Activated CD4-positive, alpha-beta T cell treated with anti-CD3 and anti-CD28 coated beads for 24 hours (primary cell): Measurements from ENCODE around the gene B4GALT5.

Source experiments
- DNase-seq, 2 donors: peaks; one replicate each; pipeline ENCODE4 v3.0.0-alpha.2; 2020; ENCODE audit warnings: low read depth in 2 of 2

The B4GALT5 gene

DNA sequence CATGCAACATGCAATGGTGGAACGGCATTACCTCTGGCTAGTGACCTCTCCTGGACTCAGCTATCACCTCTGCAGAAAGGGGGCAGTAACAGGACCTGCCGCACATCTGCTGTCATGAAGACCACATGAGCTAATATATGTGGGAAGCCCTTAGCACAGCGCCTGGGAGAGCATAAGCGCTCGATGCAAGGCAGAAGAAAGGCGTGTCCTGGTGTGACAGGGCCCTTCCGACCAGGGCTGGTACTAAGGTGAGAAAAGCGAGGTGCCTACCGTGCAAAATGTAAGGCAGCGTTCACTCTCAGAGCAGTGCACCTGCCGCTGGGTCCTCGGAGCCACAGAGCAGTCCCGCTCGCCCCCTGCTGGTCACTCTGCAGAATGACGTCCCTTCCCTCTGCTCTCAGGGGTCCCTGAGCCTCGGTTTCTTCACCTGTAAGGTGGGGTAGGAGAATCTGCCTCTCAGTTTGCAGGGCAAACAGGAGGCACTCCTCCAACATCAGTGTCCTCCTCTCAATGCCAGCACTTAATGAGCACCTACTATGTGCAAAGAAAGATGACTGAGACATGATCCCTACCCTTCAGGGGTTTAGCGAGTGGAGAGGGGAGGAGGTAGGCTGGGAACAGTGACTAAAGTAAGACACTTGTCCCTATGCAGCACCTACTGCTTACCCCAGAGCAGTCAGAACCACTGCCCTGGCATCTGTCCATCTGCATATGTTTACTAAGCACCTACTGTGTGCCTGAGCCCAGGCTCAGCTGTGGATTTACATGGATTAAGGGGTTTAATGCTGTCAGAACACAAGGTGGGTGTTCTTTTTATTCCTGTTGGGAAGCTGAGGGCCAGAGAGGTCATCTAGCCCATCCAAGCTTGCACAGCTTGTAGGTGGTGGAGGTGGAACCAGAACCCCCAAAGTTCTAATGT lies 104.7 kb downstream of the B4GALT5 start:
- DNase-seq: peak; percentile 62 to 76

DNA sequence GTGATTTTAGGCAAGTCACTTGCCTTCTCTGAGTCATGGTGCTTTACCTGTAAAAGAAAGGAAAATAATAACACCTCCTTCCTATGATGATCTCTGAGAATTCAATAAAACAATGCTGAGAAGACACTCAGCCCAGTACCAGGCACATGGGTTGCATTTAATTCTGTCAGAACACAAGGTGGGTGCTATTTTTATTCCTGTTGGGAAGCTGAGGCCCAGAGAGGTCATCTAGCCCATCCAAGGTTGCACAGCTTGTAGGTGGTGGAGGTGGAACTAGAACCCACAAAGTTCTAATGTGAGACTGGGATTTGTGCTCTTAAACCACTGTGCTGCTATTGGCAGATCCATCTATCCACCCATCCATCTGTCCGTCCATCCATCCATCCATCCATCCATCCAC lies 106.1 kb downstream of the B4GALT5 start:
- DNase-seq: no peak

GRCh38 chr20:49603209-49603627 lies 110.5 kb downstream of the B4GALT5 start:
- no peak for DNase-seq

DNA sequence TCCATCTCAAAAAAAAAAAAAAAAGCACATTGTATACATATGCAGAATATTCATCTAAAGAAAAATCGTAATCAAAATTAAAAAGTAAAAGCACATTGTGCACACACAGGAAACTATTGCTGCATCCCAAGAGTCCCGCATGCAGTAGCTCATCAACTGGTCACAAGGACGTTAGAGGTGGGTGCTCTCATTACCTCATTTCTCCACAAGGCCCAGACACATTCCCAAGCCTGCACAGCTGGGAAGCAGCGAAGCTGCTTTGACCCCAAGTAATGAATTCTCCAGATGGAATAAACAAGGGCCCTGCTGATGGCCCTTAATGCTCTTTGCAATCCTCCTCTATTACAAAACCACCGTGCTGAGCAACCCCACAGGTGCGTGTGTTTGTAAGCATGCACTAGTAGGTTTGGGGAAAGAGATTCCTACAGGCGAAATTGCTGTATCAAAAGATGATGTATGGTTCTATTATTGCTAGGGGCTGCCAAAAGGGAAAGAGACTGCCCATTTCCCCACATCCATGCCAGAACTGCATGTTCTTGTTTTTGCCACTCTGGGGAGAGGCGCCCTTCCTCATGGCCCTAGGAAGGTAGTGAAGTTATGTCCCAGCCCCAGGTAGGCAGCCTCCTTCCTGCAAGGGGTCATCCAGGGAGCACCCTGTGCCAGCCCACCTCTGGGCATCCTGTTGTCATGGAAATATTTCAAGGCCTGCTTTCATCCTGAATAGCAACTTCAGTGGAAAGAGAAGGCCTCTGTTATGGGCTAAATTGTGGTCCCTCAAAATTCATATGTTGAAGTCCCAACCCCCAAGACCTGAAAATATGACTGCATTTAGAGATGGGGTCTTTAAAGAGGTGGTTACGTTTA lies 111.1 kb downstream of the B4GALT5 start:
- DNase-seq: no peak

- DNase-seq: no peak
These were observed 112.3 kb downstream of the B4GALT5 start for GRCh38 chr20:49601153-49601924.

DNA sequence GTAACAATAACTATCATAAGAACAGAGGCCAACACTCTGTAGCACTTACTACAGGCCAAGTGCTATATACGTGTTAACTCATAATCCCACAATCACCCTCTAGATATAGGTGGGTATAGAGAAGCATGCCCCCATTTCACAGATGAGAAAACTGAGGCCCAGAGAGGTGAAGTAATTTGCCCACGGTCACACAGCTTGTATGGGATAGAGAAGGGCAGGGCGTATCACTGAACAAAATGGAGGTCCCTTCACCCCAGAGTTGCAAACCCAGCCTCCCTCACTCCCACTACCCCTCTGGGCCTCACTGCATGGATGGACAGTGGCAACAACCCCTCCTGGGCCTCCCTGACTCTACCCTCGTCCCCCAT lies 113.9 kb downstream of the B4GALT5 start:
- DNase-seq: no peak

- no peak for DNase-seq
These were observed 115.8 kb downstream of the B4GALT5 start for GRCh38 chr20:49597825-49598395.

GRCh38 chr20:49595811-49596561 lies 117.7 kb downstream of the B4GALT5 start:
- peak; percentile 36 to 64 for DNase-seq

GRCh38 chr20:49595346-49595745 lies 118.3 kb downstream of the B4GALT5 start:
- no peak for DNase-seq

- DNase-seq: no peak
These were observed 118.8 kb downstream of the B4GALT5 start for GRCh38 chr20:49594931-49595315.

GRCh38 chr20:49594143-49594930 lies 119.3 kb downstream of the B4GALT5 start:
- DNase-seq: peak in 1 of 2 donors; percentile 60

GRCh38 chr20:49593466-49594142 lies 120.1 kb downstream of the B4GALT5 start:
- no peak for DNase-seq

- no peak for DNase-seq
These were observed 121.6 kb downstream of the B4GALT5 start for GRCh38 chr20:49592120-49592519.

DNA sequence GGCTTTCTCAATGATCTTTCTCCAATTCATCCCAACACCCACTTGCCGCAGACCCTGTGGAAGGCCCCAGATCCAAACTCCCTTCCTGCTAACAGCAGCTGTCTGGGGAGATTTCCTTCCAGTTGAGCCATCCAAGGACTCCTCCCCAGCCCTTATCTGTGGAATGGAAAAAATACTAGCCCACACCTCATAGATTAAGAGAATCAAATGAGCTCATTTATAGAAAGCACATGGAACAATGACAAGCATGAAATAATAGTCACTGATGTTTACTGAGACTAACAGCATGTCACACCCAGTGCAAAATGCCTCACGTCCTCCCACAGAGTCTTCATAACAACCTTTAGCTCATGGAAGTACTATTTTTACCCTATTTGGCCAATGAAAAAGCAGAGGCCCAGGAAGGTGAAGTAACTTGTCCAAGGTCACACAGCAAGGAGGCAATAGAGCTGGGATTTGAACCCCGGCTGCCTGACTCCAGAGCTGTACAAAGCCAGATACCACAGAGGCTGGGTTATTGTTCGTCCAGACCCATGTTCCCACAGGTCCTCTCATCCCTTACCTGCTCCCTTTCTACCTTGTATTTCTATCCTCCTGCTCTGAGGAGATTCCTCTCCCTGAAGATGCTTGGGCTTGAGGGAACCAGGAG lies 122.3 kb downstream of the B4GALT5 start:
- no peak for DNase-seq

DNA sequence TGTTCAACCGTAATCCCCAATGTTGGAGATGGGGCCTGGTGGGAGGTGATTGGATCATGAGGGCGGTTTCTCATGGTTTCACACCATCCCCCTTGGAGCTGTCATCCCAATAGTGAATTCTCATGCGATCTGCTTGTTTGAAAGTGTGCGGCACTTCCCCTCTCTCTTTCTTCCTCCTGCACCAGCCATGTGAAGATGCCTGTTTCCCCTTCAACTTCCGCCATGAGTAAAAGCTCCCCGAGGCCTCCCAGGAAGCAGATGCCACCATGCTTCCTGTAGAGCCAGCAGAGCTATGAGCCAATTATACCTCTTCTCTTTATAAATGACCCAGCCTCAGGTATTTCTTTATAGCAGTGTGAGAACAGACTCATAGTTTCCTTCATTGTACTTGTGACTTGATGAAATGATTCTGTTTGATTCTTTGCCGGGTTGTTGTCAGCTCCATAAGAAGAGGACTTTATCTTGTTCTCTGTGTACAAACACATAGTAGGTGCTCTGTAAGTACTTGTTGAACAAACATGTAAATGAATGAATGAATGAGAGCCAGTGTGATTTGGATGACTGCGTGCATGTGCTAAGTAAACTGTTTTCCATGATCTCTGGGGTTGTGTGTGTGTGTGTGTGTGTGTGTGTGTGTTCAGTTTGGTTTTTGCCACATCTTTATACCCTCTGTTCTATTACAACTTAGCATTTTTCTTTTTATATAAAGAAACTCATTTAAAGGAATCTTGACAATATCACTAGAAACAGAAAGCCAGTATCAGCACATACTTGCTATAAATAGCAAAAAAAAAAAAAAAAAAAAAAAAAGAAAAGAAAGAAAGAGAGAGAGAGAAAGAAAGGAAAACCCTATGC lies 123.3 kb downstream of the B4GALT5 start:
- no peak for DNase-seq

DNA sequence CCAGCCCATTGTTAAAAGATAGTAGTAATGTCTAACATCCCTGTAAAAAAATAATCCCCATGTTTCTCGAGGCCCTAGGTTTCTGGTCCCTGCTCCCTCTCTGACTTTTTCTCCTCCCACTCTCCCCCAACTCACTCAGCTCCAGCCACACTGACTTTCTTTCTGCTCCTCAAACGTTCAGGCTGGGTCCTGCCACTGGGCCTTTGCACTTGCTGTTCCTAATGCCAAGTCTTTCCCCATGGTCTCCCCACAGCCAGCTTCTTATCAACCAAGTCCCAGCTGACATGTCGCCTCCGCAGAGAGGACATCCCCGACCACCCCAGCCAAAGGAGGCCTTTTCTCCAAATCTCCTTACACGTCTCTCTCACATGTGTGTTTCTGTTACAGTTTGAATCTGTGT lies 123.9 kb downstream of the B4GALT5 start:
- DNase-seq: no peak

DNA sequence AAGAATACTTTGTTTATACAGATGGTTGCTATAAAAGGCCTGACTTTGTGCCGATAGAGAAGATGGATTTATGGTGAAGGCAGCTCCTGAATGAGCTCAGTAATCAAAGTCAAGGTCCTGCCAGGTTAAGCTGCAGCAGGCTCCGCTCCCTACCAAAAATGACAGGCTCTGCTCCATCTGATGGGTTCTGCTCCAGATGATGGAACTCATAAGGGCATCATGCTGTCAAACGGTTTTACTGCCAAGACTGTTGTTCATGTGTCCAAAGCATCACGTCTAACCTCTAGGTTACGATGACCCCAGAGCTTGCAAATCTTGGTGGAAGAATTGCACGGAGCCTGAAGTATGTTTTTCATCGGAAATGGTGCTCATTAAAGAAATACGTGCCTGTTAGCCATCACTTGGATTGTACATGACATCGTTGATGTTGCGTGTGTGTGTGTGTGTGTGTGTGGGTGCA lies 126.5 kb downstream of the B4GALT5 start:
- DNase-seq: no peak
